Colonic mucosa (tissue), 4 donors: ENCODE measurements around the gene VSIG10L2. TPM values are rescaled to one million over a fixed set of nuclear protein-coding genes. Genes with fewer than 3 reads are reported as not detected.

ENCODE experiments used
- DNase-seq: peaks from one replicate; pipeline ENCODE4 v3.0.0-alpha.2; 2020
- H3K27ac ChIP-seq: fragments of 200-600 bp; one replicate; pipeline ENCODE4 v1.8.0; 2021
- H3K27me3 ChIP-seq: fragments of 200-600 bp; one replicate; pipeline ENCODE4 v1.8.0; 2021
- H3K36me3 ChIP-seq: fragments of 200-600 bp; one replicate; pipeline ENCODE4 v1.8.0; 2021
- H3K4me1 ChIP-seq: fragments of 200-600 bp; one replicate; pipeline ENCODE4 v1.8.0; 2021; ENCODE audit warnings: mild to moderate bottlenecking
- H3K4me3 ChIP-seq: fragments of 200-600 bp; one replicate; pipeline ENCODE4 v1.8.0; 2021
- H3K9ac ChIP-seq, 2 donors: one replicate each; pipeline ENCODE4 v1.7.0; 2013; ENCODE audit warnings: control low read depth in 2 of 2, low read depth in 2 of 2, low read length in 2 of 2
- H3K9me3 ChIP-seq: fragments of 200-600 bp; one replicate; pipeline ENCODE4 v1.8.0; 2021
- intact Hi-C: fragments of 100-400 bp; cut with DNase I; formaldehyde crosslinking; loops from one replicate; pipeline ENCODE4 v1.14.1; 2022
- total RNA-seq, 2 donors: library from RNA; stranded (reverse); fragmentation: NEBNext Ultra II Directional in 1 of 2; extraction: Animal tissue kit (Norgen Biotek cat#: 25700) in 1 of 2; gene quantifications; one replicate each; pipeline ENCODE4 v1.2.1, GENCODE V29; 2021
- TF ChIP-seq, protein P1 (sequence below): fragments of 200-600 bp; IDR thresholded peaks from one replicate; pipeline ENCODE4 v1.8.0; 2022; ENCODE audit warnings: antibody characterized with exemption, mild to moderate bottlenecking
- donor health status: healthy.
- donor health status: DM: no; HTN: no; CAD: no.
- donor health status: DM: no; HTN: no; CAD: no.

The VSIG10L2 gene
- total RNA-seq, 2 donors from 2014 or later = not detected

DNA sequence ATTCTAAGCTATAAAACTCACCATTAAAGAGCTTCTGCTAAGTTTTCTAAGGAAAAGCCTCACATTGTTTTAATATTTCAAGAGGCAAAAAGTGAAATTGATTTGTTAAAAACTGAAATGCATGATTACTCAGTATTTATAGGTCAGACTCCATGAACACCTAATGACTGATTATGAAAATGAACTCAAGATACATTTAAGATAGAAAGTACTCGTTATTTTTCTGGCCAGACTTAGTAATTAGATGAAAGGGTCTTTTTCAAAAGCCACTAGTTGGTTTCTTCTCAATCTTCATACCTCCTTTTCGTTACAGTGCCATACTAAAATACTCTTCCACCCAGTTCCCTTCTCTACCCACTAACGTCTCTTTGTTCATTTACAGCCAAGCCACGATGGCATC is 56.3 kb downstream of the VSIG10L2 start:
- H3K4me1 ChIP-seq = no peaks in the 10 kb centered on the region
- H3K36me3 ChIP-seq = no peaks in the 10 kb centered on the region
- no peaks in the 10 kb centered on the region for H3K27me3 ChIP-seq
- no peak overlapping the region for H3K27ac ChIP-seq
- TF ChIP-seq, protein P1, sequence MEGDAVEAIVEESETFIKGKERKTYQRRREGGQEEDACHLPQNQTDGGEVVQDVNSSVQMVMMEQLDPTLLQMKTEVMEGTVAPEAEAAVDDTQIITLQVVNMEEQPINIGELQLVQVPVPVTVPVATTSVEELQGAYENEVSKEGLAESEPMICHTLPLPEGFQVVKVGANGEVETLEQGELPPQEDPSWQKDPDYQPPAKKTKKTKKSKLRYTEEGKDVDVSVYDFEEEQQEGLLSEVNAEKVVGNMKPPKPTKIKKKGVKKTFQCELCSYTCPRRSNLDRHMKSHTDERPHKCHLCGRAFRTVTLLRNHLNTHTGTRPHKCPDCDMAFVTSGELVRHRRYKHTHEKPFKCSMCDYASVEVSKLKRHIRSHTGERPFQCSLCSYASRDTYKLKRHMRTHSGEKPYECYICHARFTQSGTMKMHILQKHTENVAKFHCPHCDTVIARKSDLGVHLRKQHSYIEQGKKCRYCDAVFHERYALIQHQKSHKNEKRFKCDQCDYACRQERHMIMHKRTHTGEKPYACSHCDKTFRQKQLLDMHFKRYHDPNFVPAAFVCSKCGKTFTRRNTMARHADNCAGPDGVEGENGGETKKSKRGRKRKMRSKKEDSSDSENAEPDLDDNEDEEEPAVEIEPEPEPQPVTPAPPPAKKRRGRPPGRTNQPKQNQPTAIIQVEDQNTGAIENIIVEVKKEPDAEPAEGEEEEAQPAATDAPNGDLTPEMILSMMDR = no peak
- intact Hi-C loops = no loop called here
- no peak overlapping the region for H3K9ac ChIP-seq
- H3K4me3 ChIP-seq = no peak overlapping the region
- DNase-seq = no peak
- H3K9me3 ChIP-seq = no peaks in the 10 kb centered on the region

Other genes with a start within 250 kb of the VSIG10L2 start
- not detected for gene PATE1, start 199.8 kb upstream of the VSIG10L2 start, total RNA-seq
- not detected for gene PATE2, start 167.2 kb upstream of the VSIG10L2 start, total RNA-seq
- not detected for gene PATE3, start 157.9 kb upstream of the VSIG10L2 start, total RNA-seq
- gene PATE4, start 112.7 kb upstream of the VSIG10L2 start, total RNA-seq = not detected
- gene HYLS1, start 58.4 kb upstream of the VSIG10L2 start, total RNA-seq = 1 to 10 TPM; 5.6 to 8.2 TPM
- gene PUS3, start 42.8 kb upstream of the VSIG10L2 start, total RNA-seq = 1 to 10 TPM; 6.8 to 8.4 TPM
- gene DDX25, start 41.5 kb upstream of the VSIG10L2 start, total RNA-seq = under 1 TPM in 1 of 2 donors, not detected in 1; 0.16 TPM
- 10 to 100 TPM in 1 of 2 donors, 1 to 10 TPM in 1; 2.3 to 10.5 TPM for gene CDON, start 116.8 kb downstream of the VSIG10L2 start, total RNA-seq